Occipital lobe (tissue), 2 donors: Measurements from ENCODE around the gene SLC22A12. TPM values are rescaled to one million over a fixed set of nuclear protein-coding genes. Genes with fewer than 3 reads are reported as not detected.
"Not testable (repeated sequence)": the region's sequence is repeated elsewhere in the genome, so short reads cannot be mapped to it uniquely, and the experiment has no call there.

Source experiments
- DNase-seq: peaks from one replicate; lab custom pipeline; 2025; lab: John Stamatoyannopoulos, UW
- total RNA-seq: library from RNA; depleted of rRNA; stranded (reverse); fragments of >200 nt; gene quantifications from one replicate; pipeline ENCODE4 v1.2.3, GENCODE V29; 2014

Gene SLC22A12
- total RNA-seq, 1 donor from 2014 or later = not detected

- DNase-seq = no peak
These were observed 5.9 kb upstream of the SLC22A12 start for GRCh38 chr11:64585150-64585549.

DNA sequence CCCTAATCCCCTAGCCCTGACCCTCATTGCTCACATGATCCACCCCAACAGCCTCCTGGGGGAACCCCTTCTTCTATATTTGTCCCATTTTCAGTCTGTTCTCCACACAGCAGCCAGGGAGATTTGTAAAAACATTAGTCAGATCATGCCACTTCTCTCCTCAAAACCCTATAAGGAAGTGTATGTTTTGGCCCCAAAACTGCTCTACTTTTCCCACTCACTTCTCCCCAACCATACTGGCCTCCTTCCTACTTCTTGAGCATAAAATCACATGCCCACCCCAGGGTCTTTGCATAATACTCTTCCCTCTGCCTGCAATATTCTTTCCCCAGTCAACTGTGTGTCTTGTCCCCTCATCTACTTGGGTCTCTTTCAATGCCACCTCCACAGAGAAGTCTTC lies 4.7 kb upstream of the SLC22A12 start:
- no peak for DNase-seq

DNA sequence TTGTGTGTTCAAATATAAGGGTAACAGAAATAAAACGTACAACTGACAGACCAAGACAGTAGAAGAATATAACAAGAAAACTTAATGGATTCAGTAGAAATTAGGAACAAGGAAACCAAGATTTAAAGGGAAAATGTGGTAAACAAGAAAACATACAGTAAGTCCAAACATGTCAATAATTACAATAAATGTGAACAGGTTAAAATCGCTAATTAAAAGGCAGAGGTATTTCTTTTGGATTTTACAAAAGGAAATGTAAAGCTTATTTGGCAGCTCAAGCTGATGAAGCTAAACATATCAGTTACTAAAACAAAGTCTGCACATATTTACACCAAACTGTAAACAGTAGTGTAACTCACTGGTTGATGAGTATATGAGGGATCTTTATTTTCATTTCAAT lies 2.3 kb upstream of the SLC22A12 start:
- no peak for DNase-seq

GRCh38 chr11:64591257-64592233 lies 525 bp downstream of the SLC22A12 start:
- no peak for DNase-seq

DNA sequence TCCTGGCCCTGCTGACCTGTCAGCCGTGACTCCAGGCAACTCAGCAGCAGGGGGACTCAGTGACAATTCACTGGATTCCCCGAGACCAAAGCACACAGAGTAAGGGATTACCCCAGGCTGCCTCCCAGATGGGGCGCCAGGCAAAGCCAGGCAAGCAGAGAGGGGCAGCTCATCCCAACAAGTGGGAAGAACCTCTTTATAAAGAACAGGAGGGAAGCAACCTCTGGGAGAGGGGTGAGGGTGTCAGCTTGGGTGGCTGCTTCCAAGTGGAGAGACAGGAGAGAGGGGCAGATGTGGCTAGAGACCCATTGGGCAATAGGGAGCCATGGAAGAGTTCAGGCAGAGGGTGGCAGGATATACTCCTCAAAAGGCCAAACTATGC lies 1.2 kb downstream of the SLC22A12 start:
- DNase-seq = no peak

GRCh38 chr11:64592656-64593055 lies 1.6 kb downstream of the SLC22A12 start:
- DNase-seq = no peak

GRCh38 chr11:64593156-64594105 lies 2.4 kb downstream of the SLC22A12 start:
- DNase-seq = no peak

DNA sequence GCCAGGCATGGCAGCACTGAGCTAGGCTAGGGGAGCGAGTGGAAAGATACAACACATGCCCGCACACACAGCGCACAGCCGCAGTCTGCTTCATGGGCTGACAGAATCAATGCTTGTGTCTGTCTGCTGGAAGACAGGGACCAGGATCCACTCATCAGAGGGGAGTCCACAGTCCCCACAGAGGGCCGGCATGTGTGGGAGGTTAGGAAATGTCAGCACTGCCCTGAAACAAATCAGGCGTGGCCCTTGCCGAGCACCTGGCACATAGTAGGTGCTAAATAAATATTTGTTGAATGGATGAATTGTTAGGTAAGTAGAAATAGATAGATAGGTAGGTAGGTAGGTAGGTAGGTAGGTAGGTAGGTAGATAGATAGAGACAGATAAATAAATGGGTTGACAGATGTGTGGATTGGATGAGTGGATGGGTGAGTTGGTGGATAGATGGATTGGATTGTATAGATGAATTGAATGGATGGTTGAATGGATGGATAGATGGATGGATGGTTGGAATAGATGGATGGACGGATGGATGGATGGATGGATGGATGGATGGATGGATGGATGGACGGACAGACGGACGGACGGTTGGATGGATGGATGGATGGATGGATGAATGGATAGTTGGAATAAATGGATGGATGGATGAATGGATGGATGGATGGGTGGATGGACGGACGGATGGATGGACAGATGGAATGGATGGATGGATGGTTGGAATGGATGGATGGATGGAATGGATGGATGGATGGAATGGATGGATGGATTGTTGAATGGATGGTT lies 3.3 kb downstream of the SLC22A12 start:
- no peak for DNase-seq

DNA sequence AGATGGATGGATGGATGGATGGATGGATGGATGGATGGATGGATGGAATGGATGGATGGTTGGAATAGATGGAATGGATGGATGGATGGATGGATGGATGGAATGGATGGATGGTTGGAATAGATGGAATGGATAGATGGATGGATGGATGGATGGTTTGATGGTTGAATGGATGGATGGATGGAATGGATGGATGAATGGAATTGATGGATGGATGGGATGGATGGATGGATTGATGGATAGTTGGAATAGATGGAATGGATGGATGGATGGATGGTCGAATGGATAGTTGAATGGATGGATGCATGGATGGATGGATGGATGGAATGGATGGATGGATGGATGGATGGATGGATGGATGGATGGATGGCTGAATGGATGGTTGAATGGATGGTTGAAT lies 4.9 kb downstream of the SLC22A12 start:
- DNase-seq = not testable (repeated sequence)

- no peak for DNase-seq
These were observed 6.7 kb downstream of the SLC22A12 start for GRCh38 chr11:64597671-64598101.

GRCh38 chr11:64598106-64598796 lies 7.2 kb downstream of the SLC22A12 start:
- DNase-seq = no peak

- DNase-seq = no peak
These were observed 8.0 kb downstream of the SLC22A12 start for GRCh38 chr11:64598797-64599697.

DNA sequence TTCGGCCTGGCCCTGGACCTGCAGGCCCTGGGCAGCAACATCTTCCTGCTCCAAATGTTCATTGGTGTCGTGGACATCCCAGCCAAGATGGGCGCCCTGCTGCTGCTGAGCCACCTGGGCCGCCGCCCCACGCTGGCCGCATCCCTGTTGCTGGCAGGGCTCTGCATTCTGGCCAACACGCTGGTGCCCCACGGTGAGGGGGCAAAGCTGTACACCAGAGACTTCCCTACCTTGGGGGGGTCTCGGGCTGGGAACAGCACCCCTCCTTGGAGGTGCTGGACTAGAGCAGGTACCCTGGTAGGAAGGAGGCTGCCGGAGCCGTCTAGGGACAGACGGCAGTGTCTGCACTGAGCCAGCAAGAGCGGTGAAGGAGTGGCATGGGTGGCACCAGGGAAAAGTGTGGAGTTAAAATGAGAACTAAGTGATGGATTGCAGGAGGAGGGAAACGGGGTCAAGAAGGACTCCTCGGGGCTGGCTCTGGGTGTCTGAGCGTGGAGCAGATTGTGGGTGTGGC lies 8.7 kb downstream of the SLC22A12 start:
- no peak for DNase-seq

DNA sequence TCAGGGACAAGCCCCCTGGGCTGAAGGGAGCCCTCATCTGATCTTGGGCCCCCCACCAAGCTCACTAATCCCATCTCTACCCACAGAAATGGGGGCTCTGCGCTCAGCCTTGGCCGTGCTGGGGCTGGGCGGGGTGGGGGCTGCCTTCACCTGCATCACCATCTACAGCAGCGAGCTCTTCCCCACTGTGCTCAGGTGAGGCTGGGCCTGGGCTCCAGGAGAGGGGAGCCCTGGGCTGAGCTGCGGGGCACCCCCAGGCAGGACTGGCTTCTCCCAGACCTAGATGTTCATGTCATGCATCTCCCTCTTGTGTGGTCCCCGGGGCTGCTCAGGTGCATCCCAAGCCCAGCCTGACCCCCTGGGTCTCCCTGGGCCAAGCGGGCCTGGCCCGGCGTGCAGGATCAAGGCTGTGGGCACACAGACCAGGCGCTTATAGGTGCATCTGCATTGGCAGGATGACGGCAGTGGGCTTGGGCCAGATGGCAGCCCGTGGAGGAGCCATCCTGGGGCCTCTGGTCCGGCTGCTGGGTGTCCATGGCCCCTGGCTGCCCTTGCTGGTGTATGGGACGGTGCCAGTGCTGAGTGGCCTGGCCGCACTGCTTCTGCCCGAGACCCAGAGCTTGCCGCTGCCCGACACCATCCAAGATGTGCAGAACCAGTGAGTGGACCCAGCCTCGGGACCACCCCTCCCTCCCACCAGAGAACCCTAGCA lies 9.4 kb downstream of the SLC22A12 start:
- no peak for DNase-seq

DNA sequence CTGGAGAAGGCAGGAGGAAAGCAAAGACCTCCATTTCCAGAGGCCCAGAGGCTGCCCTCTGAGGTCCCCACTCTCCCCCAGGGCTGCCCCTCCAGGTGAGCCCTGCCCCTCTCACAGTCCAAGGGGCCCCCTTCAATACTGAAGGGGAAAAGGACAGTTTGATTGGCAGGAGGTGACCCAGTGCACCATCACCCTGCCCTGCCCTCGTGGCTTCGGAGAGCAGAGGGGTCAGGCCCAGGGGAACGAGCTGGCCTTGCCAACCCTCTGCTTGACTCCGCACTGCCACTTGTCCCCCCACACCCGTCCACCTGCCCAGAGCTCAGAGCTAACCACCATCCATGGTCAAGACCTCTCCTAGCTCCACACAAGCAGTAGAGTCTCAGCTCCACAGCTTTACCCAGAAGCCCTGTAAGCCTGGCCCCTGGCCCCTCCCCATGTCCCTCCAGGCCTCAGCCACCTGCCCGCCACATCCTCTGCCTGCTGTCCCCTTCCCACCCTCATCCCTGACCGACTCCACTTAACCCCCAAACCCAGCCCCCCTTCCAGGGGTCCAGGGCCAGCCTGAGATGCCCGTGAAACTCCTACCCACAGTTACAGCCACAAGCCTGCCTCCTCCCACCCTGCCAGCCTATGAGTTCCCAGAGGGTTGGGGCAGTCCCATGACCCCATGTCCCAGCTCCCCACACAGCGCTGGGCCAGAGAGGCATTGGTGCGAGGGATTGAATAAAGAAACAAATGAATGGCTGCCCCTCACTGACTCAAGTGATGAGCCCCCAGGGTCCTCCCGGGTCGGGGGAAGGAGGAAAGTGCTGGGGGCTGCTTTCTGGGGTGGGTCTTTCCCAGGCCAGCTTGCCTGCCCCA lies 10.8 kb downstream of the SLC22A12 start:
- DNase-seq = no peak

GRCh38 chr11:64602466-64603070 lies 11.5 kb downstream of the SLC22A12 start:
- no peak for DNase-seq

DNA sequence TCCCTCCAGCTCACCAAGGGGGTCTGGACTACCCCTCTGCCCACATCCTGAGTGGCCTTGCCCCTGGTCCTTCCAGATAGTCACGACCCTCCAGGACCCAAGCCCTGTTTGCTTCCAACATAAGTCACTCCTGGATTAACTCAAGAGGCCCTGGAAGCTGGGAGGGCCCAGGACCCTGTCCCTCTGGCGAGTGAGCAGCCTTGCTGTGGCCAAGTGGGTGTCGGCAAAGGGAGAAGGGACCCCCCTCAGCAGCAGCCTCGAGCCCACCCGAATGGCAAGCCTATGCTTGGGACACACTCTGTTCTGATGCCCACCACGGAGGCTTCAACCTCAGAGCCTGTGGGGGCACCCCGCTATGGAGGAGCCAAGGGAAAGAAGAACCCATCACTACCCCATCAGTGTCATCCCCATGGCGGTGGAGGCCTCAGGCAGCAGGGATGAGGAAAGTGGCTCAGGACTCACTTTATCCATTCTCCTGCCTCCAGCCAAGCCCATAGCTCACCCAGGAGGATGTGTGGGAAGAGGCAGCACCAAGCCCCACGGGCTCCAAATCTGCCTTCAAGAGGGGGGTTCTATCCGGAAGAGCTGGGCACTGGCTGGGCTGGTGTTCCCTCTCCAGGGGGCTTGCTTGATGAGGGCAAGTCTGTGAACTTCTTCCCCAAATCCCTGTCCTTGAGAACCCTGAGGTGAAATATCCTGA lies 12.5 kb downstream of the SLC22A12 start:
- DNase-seq = no peak
